ENCODE data around the gene ODAD3. TPM values are rescaled to one million over a fixed set of nuclear protein-coding genes. Genes with fewer than 3 reads are reported as not detected.

The ODAD3 gene
- total RNA-seq, 1 experiment from 2014 or later: 3.9 TPM

DNA sequence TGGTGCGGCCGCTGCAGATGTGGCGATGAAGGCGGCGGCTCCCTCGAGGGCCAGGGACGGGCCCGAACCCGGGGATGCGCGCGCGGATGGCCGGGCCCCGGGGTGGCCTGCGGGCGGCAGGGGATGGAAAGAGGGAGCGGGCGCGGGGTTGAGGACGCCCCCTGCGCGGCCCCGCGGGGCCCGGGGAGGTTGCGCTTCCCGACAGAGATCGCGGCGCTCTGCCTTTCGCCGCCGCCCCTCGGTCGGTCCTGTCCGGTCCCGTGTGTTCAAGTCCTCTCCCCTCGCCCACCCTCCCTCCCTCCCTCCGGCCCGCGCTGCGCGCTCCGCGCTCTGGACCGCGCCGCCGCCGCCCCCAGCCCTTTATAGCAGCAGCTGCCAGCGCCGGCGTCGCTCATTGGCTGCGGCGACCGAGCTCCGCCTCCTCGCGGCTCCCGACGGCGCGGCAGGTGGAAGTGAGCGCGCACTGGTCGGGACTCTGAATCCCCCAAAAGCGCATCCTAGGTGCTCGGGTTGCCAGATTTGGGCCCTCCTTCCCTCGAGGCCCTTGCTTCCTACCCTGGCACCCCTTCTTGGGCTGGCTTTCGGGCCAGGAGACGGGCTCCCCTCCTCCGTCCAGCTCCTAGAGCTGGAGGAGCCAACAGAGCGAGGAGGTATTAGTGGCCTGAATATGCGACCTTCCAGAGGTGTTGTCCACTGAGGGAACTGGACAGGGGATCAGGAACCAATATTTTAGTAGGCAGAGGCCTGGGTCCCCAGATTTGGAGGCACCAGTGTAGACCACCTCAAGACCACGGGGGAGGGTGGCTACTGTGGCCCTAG lies 46.0 kb upstream of the ODAD3 start, which contains the start of gene ELAVL3:
ELAVL3 (minus strand) TSS at position 332 of the 819 bp plus-strand sequence. CDS start 438 bp downstream, outside the sequence.
- H3K4me1 ChIP-seq (ENCODE audit: insufficient read depth, low read length): peaks cover 7% of the 10 kb centered on the region; the same call in 1 of the 2 replicates
- H3F3A ChIP-seq (ENCODE audit: low read length, unreplicated experiment): no peaks in the 10 kb centered on the region
- DNase-seq (no peak), ATAC-seq (no peak)
- H3K4me2 ChIP-seq (ENCODE audit: low read length): peak within 1 kb of the TSS; percentile 78
- no peaks in the 10 kb centered on the region for H3K9me2 ChIP-seq (replicated peaks; ENCODE audit: low read length)
- H4K20me1 ChIP-seq (ENCODE audit: low read length): no peaks in the 10 kb centered on the region
- H3K9ac ChIP-seq (ENCODE audit: low read length): no peak within 1 kb of the TSS
- TF ChIP-seq, protein P1, sequence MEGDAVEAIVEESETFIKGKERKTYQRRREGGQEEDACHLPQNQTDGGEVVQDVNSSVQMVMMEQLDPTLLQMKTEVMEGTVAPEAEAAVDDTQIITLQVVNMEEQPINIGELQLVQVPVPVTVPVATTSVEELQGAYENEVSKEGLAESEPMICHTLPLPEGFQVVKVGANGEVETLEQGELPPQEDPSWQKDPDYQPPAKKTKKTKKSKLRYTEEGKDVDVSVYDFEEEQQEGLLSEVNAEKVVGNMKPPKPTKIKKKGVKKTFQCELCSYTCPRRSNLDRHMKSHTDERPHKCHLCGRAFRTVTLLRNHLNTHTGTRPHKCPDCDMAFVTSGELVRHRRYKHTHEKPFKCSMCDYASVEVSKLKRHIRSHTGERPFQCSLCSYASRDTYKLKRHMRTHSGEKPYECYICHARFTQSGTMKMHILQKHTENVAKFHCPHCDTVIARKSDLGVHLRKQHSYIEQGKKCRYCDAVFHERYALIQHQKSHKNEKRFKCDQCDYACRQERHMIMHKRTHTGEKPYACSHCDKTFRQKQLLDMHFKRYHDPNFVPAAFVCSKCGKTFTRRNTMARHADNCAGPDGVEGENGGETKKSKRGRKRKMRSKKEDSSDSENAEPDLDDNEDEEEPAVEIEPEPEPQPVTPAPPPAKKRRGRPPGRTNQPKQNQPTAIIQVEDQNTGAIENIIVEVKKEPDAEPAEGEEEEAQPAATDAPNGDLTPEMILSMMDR (conservative IDR thresholded peaks at IDR 0.05; ENCODE audit: low read depth, low read length): no peak
- TF ChIP-seq EZH2phosphoT487 (IDR thresholded peaks at IDR 0.05; ENCODE audit: borderline replicate concordance, low read length) (no peak), EZH2 (IDR thresholded peaks at IDR 0.05; ENCODE audit: low read length, unreplicated experiment) (no peak)
- no peak within 1 kb of the TSS for H3K27ac ChIP-seq (ENCODE audit: low read length)
- BruUV-seq (replicated peaks): no TSS peak
- no peaks in the 10 kb centered on the region for H3K79me2 ChIP-seq (ENCODE audit: low read length)
- ChIA-PET POLR2A (ENCODE audit: unreplicated experiment) (no interaction called here), CTCF (no interaction called here)
- H3K36me3 ChIP-seq (ENCODE audit: low read depth, low read length): no peaks in the 10 kb centered on the region
- peak within 1 kb of the TSS; percentile 79; the same call in 1 of the 2 replicates for H2AFZ ChIP-seq (ENCODE audit: low read length)
- H3K9me3 ChIP-seq (ENCODE audit: low read length): no peaks in the 10 kb centered on the region
- peaks cover 14% of the 10 kb centered on the region; the same call in 1 of the 2 replicates for H3K27me3 ChIP-seq (ENCODE audit: low read length)
- intact Hi-C loops (cut with micrococcal nuclease): no loop called here
- H3K4me3 ChIP-seq (ENCODE audit: low read length): peak within 1 kb of the TSS; percentile 59; the same call in 1 of the 2 replicates

DNA sequence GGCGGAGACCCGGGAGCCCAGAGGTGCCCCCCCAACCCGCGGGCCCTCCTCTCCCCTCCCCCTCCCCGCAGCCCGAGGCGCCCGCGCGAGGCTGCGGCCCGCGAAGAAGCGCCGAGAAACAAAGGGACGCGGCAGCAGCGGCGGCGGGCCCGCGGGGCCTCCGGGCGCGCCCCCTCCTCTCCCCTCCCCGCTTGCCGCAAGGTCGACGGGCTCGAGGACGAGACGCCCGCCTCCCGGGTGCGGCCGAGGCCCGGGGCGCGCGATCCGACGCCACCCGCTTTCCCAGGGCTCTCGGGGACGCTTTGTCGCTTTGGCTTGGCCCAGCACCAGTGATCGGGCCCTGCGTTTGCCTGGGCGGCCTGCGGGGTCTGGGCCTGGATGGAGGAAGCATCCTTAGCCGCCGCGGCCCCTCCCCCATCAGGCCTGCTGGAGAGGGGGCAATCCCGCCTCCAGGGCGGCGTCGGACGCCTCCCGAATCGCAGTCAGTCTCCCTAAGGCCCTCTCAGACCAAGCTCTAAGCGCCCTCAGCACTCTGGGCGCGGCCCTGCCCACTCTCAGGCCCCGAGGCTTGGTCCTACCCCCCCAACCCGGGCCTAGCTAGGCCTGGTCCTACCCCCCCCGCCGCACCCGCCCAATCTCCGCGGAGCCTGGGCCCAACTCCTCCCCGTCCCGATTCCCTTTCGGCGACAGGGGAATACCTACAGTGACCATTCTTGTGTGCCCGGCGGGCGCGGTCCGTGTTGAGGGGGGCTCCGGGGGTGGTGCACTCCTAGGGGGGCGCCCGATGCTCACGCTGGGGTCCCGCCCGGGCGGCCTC lies 45.2 kb upstream of the ODAD3 start:
- Histone ChIP-seq H3K36me3 (ENCODE audit: low read depth, low read length) (no peaks in the 10 kb centered on the region), H3K4me3 (ENCODE audit: low read length) (no peak overlapping the region), H3F3A (ENCODE audit: low read length, unreplicated experiment) (no peaks in the 10 kb centered on the region), H3K79me2 (ENCODE audit: low read length) (no peaks in the 10 kb centered on the region), H3K9me2 (replicated peaks; ENCODE audit: low read length) (no peaks in the 10 kb centered on the region), H3K9me3 (ENCODE audit: low read length) (no peaks in the 10 kb centered on the region), H3K27me3 (ENCODE audit: low read length) (peaks cover 14% of the 10 kb centered on the region; the same call in 1 of the 2 replicates), H3K4me1 (ENCODE audit: insufficient read depth, low read length) (peaks cover 7% of the 10 kb centered on the region; the same call in 1 of the 2 replicates), H3K27ac (ENCODE audit: low read length) (no peak overlapping the region), H2AFZ (ENCODE audit: low read length) (no peak overlapping the region), H3K9ac (ENCODE audit: low read length) (no peak overlapping the region), H4K20me1 (ENCODE audit: low read length) (no peaks in the 10 kb centered on the region), H3K4me2 (ENCODE audit: low read length) (no peak overlapping the region)
- POLR2A ChIA-PET (ENCODE audit: unreplicated experiment): no interaction called here
- intact Hi-C loops (cut with micrococcal nuclease): no loop called here
- DNase-seq: no peak
- CTCF ChIA-PET: no interaction called here
- no TSS peak for BruUV-seq (replicated peaks)
- no peak for ATAC-seq
- TF ChIP-seq, protein P1 (conservative IDR thresholded peaks at IDR 0.05; ENCODE audit: low read depth, low read length): no peak
- TF ChIP-seq EZH2 (IDR thresholded peaks at IDR 0.05; ENCODE audit: low read length, unreplicated experiment) (no peak), EZH2phosphoT487 (IDR thresholded peaks at IDR 0.05; ENCODE audit: borderline replicate concordance, low read length) (no peak)
